GM12878 (cell line): Measurements from ENCODE around the gene LZTFL1. TPM values are rescaled to one million over a fixed set of nuclear protein-coding genes. Genes with fewer than 3 reads are reported as not detected.

ENCODE experiments used
- ATAC-seq: fragments of 200-7000 bp; cut with Tn5 transposase; 3 replicates; pipeline ENCODE4 v1.9.1; 2020; ENCODE audit warnings: mild to moderate bottlenecking, moderate library complexity
- BruUV-seq: library from RNA; stranded (reverse); fragments of 400-500 nt; replicated peaks from 2 replicates; lab custom pipeline; 2021; lab: Mats Ljungman, UMichigan
- CTCF ChIA-PET: fragments of 300-600 bp; sonication (Branson Sonifier 250); formaldehyde crosslinking; extraction: SDS; loops from one replicate; lab custom pipeline; 2021; ENCODE audit warnings: inconsistent platforms; lab: Yijun Ruan, JAX
- POLR2A ChIA-PET: fragments of 350-600 bp; formaldehyde crosslinking; extraction: SDS; loops from one replicate; lab custom pipeline; 2021; ENCODE audit warnings: inconsistent platforms; lab: Charles Lee
- RAD21 ChIA-PET: fragments of 300-600 bp; sonication (Branson Sonifier 250); formaldehyde crosslinking; loops from one replicate; lab custom pipeline; 2023; ENCODE audit warnings: antibody characterized with exemption; ENCODE audit not compliant: unreplicated experiment; lab: Charles Lee
- SMC1A ChIA-PET: fragments of 300-600 bp; sonication (Branson Sonifier 250); formaldehyde crosslinking; loops from one replicate; lab custom pipeline; 2023; ENCODE audit not compliant: unreplicated experiment, uncharacterized antibody; lab: Charles Lee
- DNase-seq: peaks from one replicate; pipeline ENCODE4 v3.0.0-alpha.2; 2011; ENCODE audit warnings: low read depth, low spot score
- FAIRE-seq: peaks from 3 replicates; lab custom pipeline; 2011; peaks lifted over from hg19 to GRCh38; lab: Jason Lieb, UNC
- H2AFZ ChIP-seq: 2 replicates; pipeline ENCODE4 v1.6.0; 2011; ENCODE audit warnings: low read depth, low read length, control low read depth; ENCODE audit not compliant: control insufficient read depth
- H3K27ac ChIP-seq: 2 replicates; pipeline ENCODE4 v1.5.1; 2011; ENCODE audit warnings: control low read depth; ENCODE audit not compliant: control insufficient read depth, insufficient read depth
- H3K27me3 ChIP-seq, 2 experiments: replicated peaks in 1 of 2; 2 replicates each; pipeline versions ENCODE4 v1.6.0 to v1.6.1; 2011; ENCODE audit warnings: low read length in 1 of 2; ENCODE audit not compliant: control insufficient read depth in 2 of 2, insufficient read depth in 2 of 2
- H3K36me3 ChIP-seq, 2 experiments: 2 replicates each; pipeline ENCODE4 v1.5.1; 2011; ENCODE audit warnings: low read length in 1 of 2; ENCODE audit not compliant: control insufficient read depth in 2 of 2, insufficient read depth in 2 of 2
- H3K4me1 ChIP-seq: 2 replicates; pipeline ENCODE4 v1.6.1; 2011; ENCODE audit warnings: mild to moderate bottlenecking, low read length, moderate library complexity, mixed read lengths; ENCODE audit not compliant: control insufficient read depth, insufficient read depth
- H3K4me2 ChIP-seq: 2 replicates; pipeline ENCODE4 v1.6.0; 2011; ENCODE audit warnings: control low read depth; ENCODE audit not compliant: control insufficient read depth, insufficient read depth
- H3K4me3 ChIP-seq: fragments of 200-600 bp; sonication (generic); 2 replicates; pipeline ENCODE4 v1.5.1; 2016
- H3K79me2 ChIP-seq: 2 replicates; pipeline ENCODE4 v1.6.0; 2011; ENCODE audit warnings: low read length; ENCODE audit not compliant: control insufficient read depth, insufficient read depth
- H3K9ac ChIP-seq: 2 replicates; pipeline ENCODE4 v1.8.0; 2011; ENCODE audit warnings: low read length, control low read depth, mixed read lengths; ENCODE audit not compliant: control insufficient read depth, insufficient read depth
- H3K9me3 ChIP-seq: replicated peaks from 3 replicates; pipeline ENCODE4 v1.5.1; 2011; ENCODE audit warnings: mild to moderate bottlenecking, low read length; ENCODE audit not compliant: control insufficient read depth, insufficient read depth
- H4K20me1 ChIP-seq: 2 replicates; pipeline ENCODE4 v1.6.0; 2011; ENCODE audit not compliant: control insufficient read depth, insufficient read depth
- NRF1 ChIP-seq: conservative IDR thresholded peaks from 2 replicates; pipeline ENCODE4 v1.6.1; 2011; ENCODE audit warnings: mild to moderate bottlenecking, low read depth, low read length, improper control_type of control experiment
- SMC3 ChIP-seq: IDR thresholded peaks from 2 replicates; pipeline ENCODE4 v1.6.1; 2011; ENCODE audit warnings: low read length, improper control_type of control experiment, borderline replicate concordance
- YBX1 ChIP-seq: fragments of 450-650 bp; IDR thresholded peaks from 2 replicates; pipeline ENCODE4 v1.6.1; 2016; ENCODE audit warnings: antibody characterized with exemption
- WGBS: methylation state at CpG from one replicate; pipeline ENCODE4 v1.1.6; 2016; ENCODE audit warnings: low lambda C conversion rate; ENCODE audit not compliant: insufficient replicate concordance, insufficient coverage; ENCODE audit errors: missing lambda C conversion rate; 5-methylcytosine and 5-hydroxymethylcytosine counted together
- in situ Hi-C: fragments of 300-500 bp; cut with MboI; formaldehyde crosslinking; loops from 9 replicates; pipeline ENCODE4 v1.14.3; 2018; ENCODE audit warnings: mixed read lengths
- intact Hi-C: fragments of 100-400 bp; cut with micrococcal nuclease; formaldehyde crosslinking; loops from one replicate; pipeline ENCODE4 v1.14.2; 2022; ENCODE audit not compliant: unreplicated experiment
- polyA plus RNA-seq, 11 experiments: library from polyadenylated mRNA; depleted of rRNA in 4 of 11; unstranded in 6 of 11; stranded (reverse) in 5 of 11; fragments of >200 nt; fragmentation: Nextera tagmentation in 4 of 11; fragmentation: Illumina TruSeq in 1 of 11; extraction: Ambion mirVana in 4 of 11; extraction: Trizol in 1 of 11; gene quantifications; 1 replicate in 1 of 11; 2 replicates in 10 of 11; pipeline versions ENCODE4 v1.2.1 to v1.2.3, GENCODE V29; 2011 to 2016; ENCODE audit warnings: inconsistent platforms in 2 of 11, missing spikeins in 2 of 11, low read depth in 1 of 11
- total RNA-seq, 4 experiments: library from RNA; depleted of rRNA in 3 of 4; stranded (reverse); fragments of >200 nt in 3 of 4; fragmentation: Illumina TruSeq in 1 of 4; extraction: Trizol in 1 of 4; gene quantifications; 2 replicates each; pipeline versions ENCODE4 v1.2.1 to v1.2.3, GENCODE V29; 2013 to 2021
- TF ChIP-seq, protein P1 (sequence below): fragments of 450-650 bp; IDR thresholded peaks from 2 replicates; pipeline ENCODE4 v1.6.1; 2016; ENCODE audit warnings: mild to moderate bottlenecking

Gene LZTFL1
- total and polyA plus RNA-seq, 10 of the 15 experiments (the other 5 are each of a cell fraction or from before 2014, with no cell fraction given) = 9.8 to 74.1 (median 11.9) TPM

- H3K79me2 ChIP-seq = no peaks in the 10 kb centered on the region
- TF ChIP-seq, protein P1, sequence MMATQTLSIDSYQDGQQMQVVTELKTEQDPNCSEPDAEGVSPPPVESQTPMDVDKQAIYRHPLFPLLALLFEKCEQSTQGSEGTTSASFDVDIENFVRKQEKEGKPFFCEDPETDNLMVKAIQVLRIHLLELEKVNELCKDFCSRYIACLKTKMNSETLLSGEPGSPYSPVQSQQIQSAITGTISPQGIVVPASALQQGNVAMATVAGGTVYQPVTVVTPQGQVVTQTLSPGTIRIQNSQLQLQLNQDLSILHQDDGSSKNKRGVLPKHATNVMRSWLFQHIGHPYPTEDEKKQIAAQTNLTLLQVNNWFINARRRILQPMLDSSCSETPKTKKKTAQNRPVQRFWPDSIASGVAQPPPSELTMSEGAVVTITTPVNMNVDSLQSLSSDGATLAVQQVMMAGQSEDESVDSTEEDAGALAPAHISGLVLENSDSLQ = no peak
- TF ChIP-seq SMC3 (no peak), NRF1 (no peak), YBX1 (no peak)
- H3K36me3 ChIP-seq = peaks cover 0 to 2% of the 10 kb centered on the region in 2 experiments; a peak in 2 of 4 replicates
- POLR2A ChIA-PET = interaction anchor here (1.2 to 1.9 kb wide), 2 partner anchors 21 to 23 kb away, joined by 4 to 6 read pairs; no protein-coding TSS in a partner anchor
- H3K9me3 ChIP-seq = peaks cover 5% of the 10 kb centered on the region; the same call in 2 of the 3 replicates
- H2AFZ ChIP-seq = no peak overlapping the region
- H3K27ac ChIP-seq = no peak overlapping the region
- no peak overlapping the region for H3K9ac ChIP-seq
- H4K20me1 ChIP-seq = no peaks in the 10 kb centered on the region
- DNase-seq (no peak), FAIRE-seq (no peak), ATAC-seq (no peak)
- intact Hi-C loops = no loop called here
- in situ Hi-C loops = no loop called here
- CTCF ChIA-PET = interaction anchor here (0.7 to 1.5 kb wide), 9 partner anchors 13 to 1901 kb away, joined by 3 to 5 read pairs (median 3); no protein-coding TSS in a partner anchor
- 37% methylated on average over 7 of the region's 7 CpGs for WGBS
- no peak overlapping the region for H3K4me2 ChIP-seq
- H3K27me3 ChIP-seq = no peaks in the 10 kb centered on the region
- SMC1A ChIA-PET = interaction anchor here (0.9 to 7.3 kb wide), 8 partner anchors 11 to 51 kb away, joined by 3 to 127 read pairs (median 4); no protein-coding TSS in a partner anchor
- peaks cover 42% of the 10 kb centered on the region for H3K4me1 ChIP-seq
- RAD21 ChIA-PET = interaction anchor here (1.0 to 1.5 kb wide), 5 partner anchors 13 to 41 kb away, joined by 3 to 7 read pairs (median 4); no protein-coding TSS in a partner anchor
- BruUV-seq = no TSS peak
- no peak overlapping the region for H3K4me3 ChIP-seq
These were observed 46.0 kb upstream of the LZTFL1 start for GRCh38 chr3:45887759-45888511.
